DOHH2 (cell line): Measurements from ENCODE around the gene INPP4A.

Source experiments
- CTCF ChIP-seq: fragments of 200-600 bp; sonication (generic); IDR thresholded peaks from one replicate; pipeline ENCODE4 v1.5.1; 2014; ENCODE audit warnings: antibody characterized with exemption, mild to moderate bottlenecking, low read depth, low read length; ENCODE audit not compliant: poor library complexity, severe bottlenecking
- EZH2phosphoT487 ChIP-seq: fragments of 200-600 bp; sonication (generic); IDR thresholded peaks from 2 replicates; pipeline ENCODE4 v1.6.1; 2017; ENCODE audit warnings: borderline replicate concordance, mild to moderate bottlenecking, antibody characterized with exemption, low read length, moderate library complexity, mixed read lengths

DNA sequence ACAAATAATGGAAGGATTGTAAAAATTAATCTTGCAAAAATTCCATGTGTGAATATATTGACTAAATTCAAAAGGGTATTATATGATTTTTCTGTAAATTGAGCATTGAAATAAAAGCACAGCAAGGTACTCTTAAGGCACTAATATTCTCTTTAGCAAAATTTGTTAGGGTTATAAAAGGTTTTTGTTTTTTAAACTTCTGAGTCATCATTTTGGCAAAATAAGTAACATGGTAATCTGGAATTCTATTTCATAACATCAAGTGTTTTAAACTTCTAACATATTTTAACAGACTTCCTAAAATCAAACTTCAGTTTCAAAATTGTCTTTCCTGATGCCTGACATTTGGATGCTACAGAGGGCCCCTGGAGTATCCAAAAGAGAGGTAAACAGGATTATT is 12.5 kb upstream of the INPP4A start:
- TF ChIP-seq CTCF (no peak), EZH2phosphoT487 (no peak)
